Pons (tissue), 1 donor: Measurements from ENCODE around the gene TBC1D8B.
"Not testable (repeated sequence)": the region's sequence is repeated elsewhere in the genome, so short reads cannot be mapped to it uniquely, and the experiment has no call there.

Source experiments
- DNase-seq: peaks from one replicate; pipeline ENCODE4 v3.0.0-alpha.2; 2016; ENCODE audit warnings: low spot score

Gene TBC1D8B

DNA sequence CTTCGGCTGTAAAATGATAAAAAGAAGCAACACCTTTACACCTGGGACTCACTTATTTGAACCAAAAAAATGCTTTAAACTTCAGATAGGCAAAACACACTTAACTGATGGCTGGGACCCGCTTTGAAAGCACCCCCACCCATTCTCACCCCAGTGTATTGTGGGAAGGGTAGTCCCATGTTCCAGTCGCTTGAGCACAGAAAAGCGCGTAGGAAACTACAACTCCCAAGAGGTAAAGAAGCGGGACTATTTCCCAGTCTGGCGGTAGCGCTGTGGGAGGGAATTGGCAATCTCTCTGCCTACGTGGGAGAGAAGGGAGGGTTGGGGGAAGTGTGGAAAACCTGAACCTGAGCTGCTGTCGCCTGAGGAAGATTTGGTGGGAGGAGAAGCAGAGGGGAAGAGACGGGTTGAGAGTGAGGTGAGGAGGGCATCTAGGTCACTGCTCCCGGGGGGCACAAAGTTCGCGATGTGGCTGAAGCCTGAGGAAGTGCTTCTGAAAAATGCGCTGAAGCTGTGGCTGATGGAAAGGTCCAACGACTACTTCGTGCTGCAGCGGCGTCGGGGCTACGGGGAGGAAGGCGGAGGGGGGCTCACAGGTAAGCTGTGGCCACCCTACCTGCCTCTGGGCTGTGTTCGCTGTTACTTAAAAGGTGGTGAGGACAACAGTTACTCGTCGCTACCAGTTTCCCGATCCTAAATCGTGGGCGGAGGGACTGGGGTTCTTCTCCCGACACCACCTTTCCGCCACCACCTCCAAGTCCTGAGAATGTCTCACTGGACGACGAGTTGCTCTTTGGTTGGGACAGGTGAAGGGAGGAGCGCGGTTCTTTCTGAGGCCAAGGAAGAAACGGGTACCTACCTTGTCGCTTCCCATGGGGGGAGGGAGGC is at the start of gene TBC1D8B:
Gene TBC1D8B (plus strand): TSS at position 286 of the 888 bp plus-strand sequence. CDS start 181 bp downstream, at position 467.
- DNase-seq: peak; percentile 94

DNA sequence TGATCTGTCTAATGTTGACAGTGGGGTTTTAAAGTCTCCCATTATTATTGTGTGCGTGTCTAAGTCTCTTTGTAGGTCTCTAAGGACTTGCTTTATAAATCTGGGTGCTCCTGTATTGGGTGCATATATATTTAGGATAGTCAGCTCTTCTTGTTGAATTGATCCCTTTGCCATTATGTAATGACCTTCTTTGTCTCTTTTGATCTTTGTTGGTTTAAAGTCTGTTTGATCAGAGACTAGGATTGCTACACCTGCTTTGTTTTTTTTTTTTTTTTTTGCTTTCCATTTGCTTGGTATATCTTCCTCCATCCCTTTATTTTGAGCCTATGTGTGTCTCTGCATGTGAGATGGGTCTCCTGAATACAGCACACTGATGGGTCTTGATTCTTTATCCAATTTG is 33.2 kb upstream of the TBC1D8B start:
- DNase-seq: not testable (repeated sequence)

DNA sequence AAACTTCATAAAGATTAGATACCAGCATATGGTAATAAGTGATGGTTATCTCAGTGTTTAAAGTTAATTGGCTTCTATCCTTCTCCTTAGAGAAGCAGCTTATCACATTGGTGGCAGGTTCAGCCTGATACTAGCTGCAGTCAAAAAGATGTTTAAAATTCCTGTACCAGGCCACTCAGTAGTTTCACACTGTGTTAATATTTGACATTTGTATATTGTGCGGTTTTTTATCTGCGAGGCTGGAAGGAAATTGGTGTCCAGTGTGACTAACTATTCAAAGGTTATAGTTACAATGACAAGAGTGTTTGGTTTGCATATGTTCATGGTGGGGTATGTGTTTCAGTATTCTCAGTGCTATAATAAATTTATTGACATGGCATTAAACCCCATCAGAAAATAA is 27.5 kb upstream of the TBC1D8B start:
- no peak for DNase-seq

DNA sequence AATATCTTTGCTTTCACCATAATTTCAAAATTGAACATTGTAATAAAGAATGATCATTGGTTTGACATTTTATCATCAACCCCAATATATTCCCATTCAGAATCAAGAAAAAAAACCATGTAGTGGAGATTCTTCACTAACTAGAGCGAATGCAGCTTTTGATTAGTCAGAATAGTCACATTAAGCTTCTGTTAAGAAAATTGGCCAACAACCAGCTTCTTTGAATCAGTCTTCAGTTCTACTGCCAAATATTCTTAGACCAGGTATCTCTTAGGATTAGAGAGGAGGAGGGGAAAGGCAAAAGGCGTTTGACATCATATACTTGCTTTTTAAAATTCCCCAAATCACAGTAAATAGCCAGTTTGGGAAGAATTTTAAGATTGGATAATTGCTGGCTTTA is 22.2 kb upstream of the TBC1D8B start:
- DNase-seq: no peak

DNA sequence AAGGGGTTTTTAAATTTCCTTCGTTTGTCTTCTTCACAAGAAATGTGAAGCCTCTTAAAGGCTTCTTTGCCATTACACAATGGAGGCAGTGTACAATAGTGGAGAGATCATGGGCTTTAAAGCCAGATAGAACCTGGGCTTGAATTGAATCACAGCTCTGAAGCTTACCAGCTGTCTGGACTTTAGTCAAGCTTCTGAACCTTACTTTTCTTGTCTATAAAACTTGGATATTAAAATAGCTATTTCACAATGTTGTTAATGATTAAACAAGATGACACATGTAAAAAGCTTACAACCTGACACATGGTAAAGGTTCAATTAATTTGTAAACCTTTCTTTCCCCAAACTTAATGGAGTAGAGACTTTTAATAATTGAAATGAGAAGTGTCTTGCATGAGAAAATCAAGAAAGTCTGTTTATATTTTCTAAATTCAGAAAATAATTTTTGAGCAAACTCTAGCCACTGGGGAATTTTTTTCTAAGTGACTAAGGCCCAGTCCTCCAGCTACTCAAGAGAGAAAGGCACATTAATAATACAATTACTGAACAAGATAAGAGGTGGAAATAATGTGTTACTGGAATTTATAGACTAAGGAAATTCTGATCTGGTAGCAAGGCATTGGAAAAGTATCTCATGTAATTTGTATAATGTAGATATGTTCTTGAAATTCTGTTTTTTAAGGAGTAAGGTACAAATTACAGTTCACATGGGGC is 21.7 kb upstream of the TBC1D8B start:
- no peak for DNase-seq

DNA sequence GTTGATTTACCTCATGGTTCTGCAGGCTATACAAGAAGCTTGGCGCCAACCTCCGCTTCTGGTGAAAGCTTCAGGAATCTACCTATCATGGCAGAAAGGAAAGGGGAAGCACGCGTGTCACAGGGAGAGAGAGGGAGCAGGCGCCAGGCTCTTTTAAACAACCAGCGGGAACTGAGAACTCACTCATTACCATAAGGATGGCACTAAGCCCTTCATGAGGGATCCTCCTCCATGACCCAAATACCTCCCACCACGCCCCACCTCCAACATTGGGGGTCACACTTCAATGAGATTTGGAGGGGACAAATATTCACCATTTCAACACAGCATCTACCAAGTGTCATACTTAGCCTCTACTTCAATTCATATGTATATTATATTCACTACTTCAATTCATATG is 18.8 kb upstream of the TBC1D8B start:
- no peak for DNase-seq

GRCh38 chrX:106791495-106791894 is 11.0 kb upstream of the TBC1D8B start:
- DNase-seq: no peak

GRCh38 chrX:106802063-106802387 is 448 bp upstream of the TBC1D8B start:
- DNase-seq: no peak

- no peak for DNase-seq
These were observed 8.8 kb downstream of the TBC1D8B start for GRCh38 chrX:106811131-106811910.

- not testable (repeated sequence) for DNase-seq
These were observed 10.5 kb downstream of the TBC1D8B start for GRCh38 chrX:106812930-106813329.

- not testable (repeated sequence) for DNase-seq
These were observed 11.6 kb downstream of the TBC1D8B start for GRCh38 chrX:106814093-106814492.

- no peak for DNase-seq
These were observed 60.7 kb downstream of the TBC1D8B start for GRCh38 chrX:106862972-106863688.

DNA sequence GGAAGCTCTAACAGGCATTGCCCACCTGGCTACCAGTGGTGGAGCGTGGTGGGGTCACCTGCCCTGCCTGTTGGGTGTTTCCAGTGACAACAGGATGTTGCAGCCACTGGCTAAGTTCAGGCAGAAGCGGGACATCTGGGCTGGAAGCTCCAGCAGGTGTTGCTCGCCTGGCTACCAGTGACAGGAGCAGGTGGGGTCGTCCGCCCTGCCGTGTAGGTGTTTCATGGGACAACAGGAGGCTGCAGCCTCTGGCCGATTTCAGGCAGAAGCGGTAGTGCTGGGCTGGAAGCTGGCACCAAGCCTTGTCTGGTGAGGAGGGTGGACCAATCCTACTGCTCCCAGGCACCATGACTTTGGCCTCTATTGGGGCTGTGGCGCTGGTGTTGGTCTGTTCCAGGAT is 61.2 kb downstream of the TBC1D8B start:
- DNase-seq: no peak

GRCh38 chrX:106872796-106873195 is 70.3 kb downstream of the TBC1D8B start:
- not testable (repeated sequence) for DNase-seq

DNA sequence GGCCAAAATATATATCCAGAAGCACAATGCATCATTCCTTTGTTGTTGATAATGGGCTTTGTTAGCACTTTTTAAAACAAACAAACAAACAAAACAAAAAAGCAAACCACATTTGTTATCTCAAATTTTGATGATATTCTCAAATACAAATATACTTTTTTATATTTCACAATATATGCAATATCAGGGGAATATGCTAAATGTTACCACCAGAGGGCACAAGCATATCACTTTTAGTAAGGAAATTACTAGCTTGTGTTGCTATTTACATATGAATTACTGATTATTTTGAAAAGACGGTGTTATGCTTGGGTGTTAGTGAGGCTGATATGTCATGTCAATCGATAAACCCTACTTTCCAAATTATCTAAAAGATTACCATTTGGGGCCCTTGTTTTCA is 71.6 kb downstream of the TBC1D8B start:
- no peak for DNase-seq

- DNase-seq: no peak
These were observed 72.7 kb downstream of the TBC1D8B start for GRCh38 chrX:106875151-106875550.

GRCh38 chrX:106889468-106889867 is 87.0 kb downstream of the TBC1D8B start:
- DNase-seq: no peak

DNA sequence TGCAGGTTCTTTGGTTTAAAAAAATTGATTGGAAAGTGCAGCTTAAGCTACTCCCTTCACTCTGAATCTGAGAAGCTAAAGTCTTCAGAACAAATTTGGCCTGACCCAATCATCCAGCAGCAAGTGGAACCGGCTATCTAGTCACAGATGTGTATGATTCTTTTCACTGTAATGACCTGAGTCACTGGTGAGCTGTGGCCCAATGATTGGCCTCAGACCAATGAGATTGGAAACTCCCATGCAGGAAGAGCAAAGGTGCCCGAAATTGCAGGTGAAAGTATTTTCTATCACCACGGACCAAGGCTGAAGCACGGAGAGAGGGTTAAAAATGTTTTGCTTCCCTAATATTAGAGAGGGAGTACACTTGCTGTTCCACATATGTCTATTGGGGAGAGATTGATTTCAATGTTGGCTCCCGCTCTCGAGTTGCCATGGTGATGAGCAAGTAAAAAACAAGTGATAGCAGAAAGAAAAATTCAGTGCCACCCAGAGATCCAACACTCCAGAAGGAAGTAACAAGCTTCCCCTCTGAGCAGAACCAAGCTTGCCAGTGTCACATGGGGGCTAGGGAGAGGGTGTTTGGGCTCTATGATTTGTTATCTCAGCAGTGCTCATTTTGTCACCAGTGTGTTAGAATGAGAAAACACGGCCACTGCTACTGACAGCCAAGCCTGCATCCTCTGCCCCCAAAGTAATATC is 89.4 kb downstream of the TBC1D8B start:
- no peak for DNase-seq

GRCh38 chrX:106894392-106894909 is 92.0 kb downstream of the TBC1D8B start:
- peak; percentile 67 for DNase-seq

GRCh38 chrX:106894978-106895452 is 92.5 kb downstream of the TBC1D8B start:
- DNase-seq: no peak

DNA sequence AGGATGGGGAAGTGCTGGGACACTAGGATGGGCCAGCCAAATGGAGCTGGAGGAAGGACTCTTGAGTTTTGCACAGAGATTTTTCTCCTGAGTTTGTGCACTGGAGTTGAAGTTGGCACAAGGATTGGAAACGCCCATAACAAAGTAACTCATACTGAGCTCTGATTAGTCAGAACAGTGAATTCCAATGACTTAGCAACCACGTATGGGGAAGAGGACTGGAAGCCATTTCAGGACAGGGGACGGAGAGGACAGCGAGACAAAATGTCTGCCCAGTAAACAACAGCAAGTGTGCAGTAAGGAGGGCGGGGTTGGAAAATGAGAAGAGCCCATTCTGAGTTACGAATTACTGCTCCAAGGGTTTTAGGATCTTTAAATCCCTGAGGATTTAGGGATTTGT is 94.8 kb downstream of the TBC1D8B start:
- no peak for DNase-seq
